GM19193 (cell line): Measurements from ENCODE around the gene SKIL.

ENCODE experiments used
- POLR2A ChIP-seq: IDR thresholded peaks from 4 replicates; pipeline ENCODE4 v1.6.1; 2011; ENCODE audit not compliant: insufficient read depth, insufficient read length; ENCODE audit errors: extremely low read depth

Gene SKIL

DNA sequence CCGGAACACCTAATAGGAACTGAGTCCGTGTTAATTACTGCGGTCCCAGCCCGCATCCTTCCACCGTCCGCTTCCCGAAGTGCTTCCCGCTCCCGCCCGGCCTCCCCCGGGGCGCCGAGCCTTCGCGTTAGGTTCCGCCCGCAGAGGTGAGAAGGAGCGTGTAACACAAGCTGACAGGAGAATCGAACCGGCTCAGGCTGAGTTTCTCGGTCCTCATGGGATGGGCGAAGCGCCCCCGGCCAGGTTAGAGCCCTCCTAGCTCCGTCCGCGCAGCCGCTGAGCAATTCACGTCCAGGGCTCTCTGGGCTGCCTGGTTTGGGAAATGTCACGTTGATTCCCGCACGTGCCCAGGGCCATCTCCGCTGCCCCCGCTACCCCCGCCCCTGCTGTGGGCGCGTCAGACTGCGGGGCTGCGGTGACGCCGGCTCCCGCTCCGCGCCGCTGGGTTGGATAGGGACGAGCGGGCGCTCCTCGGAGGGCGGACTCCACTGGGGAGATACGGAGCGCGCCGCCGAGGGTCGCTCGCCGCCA, 62.1 kb downstream of the SKIL start:
- TF ChIP-seq POLR2A = no peak

DNA sequence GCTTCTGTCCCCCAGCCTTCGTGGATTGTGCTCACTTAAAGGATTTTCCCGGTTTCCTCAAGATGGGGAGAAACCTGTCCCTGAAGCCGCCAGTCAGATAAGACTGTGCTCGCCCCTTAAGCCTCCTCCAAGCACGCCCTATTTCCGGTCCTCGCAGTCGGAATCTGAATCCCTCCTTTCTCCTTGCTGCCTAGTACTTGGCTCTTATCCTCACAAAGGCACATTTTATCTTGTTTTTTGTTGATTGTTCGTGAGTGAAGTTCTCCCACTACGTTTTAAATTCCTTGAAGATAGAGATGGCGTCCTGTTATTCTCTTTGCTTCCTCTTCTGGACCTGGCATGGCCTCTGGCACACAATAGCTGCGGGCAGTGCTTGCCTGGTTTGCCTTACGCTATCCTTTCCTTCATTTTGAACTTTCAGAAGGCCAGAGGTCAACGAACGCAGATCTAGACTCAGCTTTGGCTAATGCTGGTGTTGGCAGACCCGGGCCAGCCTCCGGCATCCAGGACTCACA, 62.8 kb downstream of the SKIL start:
- TF ChIP-seq POLR2A = no peak

DNA sequence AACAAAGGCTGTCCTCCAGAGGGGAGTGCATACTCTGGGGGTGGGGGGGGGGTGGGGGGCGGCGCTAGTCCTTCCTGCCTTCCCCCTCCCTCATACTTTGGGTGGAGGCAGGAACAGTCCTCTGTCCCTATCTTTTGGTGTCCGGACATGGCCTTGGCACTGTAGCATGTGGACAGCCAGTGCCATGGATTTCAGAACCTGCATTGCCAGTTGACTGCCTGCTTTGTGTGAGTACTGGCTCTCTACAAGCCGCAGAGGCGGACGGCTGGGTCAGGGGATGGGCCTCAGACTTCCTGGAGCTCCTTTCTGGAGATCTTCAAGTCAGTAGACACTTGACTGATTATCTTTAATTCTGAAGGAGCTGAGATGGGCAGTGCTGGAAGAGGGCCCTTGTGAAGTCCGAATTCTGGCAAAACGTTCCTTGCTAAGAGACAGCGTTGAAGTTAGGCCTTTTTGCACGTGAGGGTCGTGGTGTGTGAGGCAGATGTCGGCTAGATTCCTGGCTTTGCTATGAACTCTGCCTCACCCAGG, 63.7 kb downstream of the SKIL start:
- no peak for TF ChIP-seq POLR2A

DNA sequence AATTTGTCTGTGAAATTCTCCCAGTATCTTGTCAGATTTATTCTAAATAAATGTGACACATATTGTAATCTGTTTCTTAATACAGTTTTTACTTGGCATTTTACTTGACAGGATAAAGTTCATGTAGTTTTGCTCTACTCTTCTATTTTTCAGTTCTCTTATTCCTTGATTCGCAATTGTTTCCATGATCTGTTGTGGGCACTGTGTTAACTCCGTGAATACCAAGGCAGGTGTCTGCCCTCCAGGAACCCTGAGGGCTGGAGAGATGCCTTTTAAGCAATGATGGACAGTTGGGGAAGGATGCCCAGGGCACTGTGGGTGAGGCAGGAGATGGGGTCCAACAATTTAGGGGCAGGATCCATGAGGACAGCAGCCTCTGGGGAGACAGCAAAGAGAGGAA, 64.2 kb downstream of the SKIL start:
- TF ChIP-seq POLR2A = no peak

DNA sequence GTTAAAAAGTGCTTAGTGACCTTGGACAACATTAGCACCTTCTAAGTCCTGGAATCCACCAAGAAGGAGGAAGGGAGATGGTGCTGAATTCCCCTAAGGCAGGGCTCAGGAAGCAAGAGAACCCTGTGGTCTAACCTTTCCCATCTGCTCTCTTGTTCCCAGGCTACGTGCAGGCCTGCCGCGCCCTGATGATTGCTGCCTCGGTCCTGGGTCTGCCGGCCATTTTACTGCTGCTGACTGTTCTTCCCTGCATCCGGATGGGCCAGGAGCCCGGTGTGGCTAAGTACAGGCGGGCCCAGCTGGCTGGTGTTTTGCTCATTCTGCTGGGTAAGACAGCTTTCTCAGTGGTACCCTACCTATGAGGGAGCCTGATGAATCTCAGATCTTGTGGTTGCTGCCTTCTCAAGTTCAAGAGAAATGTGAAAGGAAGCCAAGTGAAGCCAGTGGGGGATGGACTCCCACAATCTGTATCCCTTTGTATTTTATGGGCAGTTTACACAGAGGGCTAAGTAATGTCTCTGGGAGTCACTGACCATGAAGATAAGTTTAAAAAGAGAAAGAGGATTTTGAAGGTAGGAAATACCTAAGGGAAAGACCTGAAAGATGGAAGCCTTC, 65.6 kb downstream of the SKIL start:
- TF ChIP-seq POLR2A = no peak

DNA sequence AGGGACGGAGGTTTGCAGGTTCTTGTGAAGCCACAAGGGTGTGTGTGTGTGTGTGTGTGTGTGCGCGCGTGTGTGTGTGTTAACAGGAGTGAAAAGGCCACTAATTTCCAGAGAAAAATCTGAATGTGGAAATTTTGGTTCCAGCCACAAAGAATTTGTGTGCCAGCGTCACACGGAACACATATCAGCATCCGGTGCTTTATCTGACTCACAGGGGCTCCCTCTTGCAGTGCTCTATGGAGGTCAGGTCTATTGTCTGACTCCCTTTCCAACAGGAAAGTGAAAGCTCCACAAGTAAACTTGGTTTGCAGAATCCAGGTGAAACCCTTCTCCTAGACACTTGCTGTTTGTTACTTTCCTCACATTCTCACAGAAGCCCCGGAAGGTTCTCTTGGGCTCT, 67.4 kb downstream of the SKIL start:
- TF ChIP-seq POLR2A = no peak

DNA sequence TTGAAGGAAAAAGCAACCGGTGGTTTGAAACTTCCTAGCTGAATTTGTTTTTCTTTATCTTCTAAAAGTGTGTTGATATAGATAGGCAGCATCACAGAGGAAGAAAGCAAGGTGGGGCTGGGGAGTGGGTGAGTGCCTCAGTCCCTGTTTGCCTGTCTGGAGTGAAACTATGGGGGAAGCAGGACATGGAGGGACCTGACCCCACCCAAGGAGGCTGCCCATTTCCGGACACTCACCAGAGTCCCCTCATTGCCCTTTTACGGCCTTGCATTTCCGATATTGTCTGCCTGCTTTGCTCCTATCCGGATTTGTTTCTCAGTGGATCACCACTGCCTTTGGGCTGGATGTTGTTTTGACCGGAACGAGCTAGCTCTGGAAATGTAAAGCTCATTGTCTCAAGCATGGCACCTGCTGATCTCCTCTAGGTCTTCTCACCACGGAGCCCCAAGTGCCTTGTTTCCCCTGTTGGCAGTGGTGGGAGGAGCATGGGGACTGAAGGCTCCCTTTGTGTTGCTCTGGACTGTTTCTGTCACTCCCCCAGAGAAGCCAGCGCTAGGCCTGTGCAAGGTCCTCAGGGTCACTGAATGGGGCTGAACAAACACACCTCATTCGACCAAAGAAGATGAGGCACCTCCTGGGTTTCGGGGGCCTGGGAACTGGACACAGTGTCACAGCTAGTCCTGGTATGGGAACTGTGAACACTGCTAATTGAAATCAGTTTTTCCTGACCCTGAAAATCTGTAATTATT, 68.2 kb downstream of the SKIL start:
- no peak for TF ChIP-seq POLR2A

DNA sequence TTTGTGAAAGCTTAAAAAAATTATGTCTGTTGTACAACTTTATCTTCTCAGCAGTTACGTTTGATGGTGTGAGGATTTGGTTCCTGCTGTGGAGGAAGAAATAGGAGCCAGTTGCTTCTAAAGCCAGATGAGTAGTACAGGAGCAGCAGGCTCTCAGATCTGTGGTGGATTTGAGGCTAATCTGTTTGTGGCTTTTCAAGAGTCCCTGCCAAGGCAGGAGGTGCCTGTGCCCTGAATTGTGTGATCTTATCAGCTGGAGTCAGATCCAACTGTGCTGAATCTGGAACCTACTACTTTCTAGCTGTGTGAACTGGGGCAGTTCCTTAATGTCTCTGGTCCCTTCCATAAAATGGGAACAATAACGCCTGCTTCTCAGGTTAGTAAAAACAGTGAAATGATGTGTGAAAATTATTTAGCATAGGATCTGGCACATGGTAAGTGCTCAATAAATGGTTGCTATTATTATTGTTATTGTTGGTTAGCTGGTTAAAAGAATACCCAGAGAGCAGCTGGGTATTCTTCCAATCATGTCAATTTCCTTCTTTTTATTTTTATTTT, 68.8 kb downstream of the SKIL start:
- no peak for TF ChIP-seq POLR2A

DNA sequence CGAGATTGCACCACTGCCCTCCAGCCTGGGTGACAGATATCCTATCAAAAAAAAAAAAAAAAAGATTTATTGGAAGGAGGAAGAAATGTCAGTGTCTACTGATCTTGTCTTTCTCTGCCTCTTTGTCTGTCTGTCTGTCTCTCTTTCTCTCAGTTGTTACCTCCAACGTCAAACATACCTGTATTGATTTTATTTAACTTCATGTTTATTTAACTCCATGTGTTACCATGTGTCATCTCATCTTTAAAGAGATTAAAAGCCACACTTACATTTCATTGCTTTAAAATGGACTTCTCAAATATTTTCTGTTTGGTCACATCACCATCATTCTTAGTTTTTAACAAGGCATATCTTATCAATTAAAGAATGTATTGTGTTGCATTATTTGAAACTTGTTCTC, 70.6 kb downstream of the SKIL start:
- TF ChIP-seq POLR2A = no peak

DNA sequence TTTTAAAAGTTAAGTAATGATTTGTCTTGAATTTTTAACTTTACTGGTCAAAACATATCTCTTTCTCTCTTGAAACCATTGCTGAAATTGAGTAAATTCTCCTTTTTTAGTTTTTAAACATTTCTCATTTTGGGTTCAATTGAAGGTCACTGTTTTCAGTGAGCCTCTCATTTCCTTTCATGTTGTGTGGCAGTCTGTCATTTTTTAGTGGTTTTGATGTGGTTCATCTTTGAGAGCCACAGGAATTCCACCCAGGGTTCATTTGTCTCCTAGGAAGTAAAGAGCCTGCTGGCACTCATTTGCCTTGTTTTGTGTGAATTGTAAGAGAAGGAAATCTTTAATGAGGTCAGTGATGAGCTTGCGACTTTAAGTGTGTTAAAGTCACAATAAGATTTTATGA, 71.5 kb downstream of the SKIL start:
- no peak for TF ChIP-seq POLR2A

DNA sequence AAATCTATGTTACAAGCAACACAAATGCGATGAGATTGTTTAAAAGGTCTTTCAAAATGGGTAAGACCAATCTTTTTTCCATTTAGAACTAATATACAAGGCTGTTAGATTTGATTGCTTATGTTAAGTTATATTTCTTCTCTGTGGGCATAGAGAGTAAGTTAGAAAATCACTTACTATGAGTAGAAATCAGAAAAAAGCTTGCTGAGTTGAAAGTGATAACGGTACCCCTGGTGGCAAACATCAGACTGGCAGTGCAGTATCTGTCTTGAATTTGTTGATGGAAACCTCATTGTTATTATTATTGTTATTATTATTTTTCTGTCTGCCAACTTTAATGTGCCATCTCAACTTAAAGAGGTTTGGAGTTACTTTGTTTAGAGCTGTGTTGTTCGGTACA, 73.5 kb downstream of the SKIL start:
- TF ChIP-seq POLR2A = no peak

DNA sequence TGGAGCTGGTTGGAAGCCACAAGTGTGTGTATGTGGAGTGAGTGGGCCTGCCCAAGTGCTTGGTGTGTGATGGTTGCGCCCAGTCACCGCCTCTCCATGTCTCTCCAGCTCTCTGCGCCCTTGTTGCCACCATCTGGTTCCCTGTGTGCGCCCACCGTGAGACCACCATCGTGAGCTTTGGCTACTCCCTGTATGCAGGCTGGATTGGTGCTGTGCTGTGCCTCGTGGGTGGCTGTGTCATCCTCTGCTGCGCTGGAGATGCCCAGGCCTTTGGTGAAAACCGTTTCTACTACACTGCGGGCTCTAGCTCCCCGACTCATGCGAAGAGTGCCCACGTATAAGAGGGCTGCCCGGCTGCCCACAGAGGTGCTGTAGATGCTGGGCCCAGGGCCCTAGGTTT, 74.9 kb downstream of the SKIL start:
- no peak for TF ChIP-seq POLR2A

DNA sequence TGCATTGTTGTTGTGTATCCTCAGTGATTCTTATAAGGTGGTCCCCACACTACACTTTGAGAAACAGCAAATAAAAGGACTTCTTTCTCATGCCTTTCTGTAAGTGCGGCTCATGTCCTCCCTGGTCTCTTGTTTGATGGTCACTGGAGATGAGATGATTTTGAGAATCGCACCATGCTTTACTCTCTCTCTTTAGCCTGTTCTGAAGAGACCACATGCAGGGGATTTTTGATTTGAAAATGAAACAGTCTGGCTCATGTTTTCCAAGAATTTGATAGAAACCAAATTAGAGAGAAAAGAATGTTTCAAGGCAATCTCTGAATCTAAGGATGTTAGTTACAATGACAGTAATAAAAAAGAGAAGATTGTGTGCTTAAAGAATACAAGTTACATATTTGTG, 79.2 kb downstream of the SKIL start:
- no peak for TF ChIP-seq POLR2A

DNA sequence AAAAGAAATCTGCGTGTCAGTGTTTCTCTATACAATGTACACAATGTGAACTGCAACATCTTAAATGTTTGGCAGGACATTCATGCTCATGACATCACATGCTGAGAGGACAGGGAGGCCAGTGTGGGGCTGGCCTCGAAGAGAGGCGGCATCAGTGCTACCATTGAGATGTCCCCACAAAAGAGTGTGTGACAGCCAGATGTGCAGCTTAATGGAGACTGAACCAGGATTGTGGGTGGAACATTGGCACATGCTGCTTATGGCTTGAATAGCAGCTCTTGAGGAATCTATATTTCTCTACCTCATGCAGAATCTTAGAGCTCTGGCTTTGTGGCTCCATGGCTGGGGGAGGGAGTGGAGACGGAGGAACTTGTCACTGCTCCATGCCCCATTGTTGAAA, 79.7 kb downstream of the SKIL start:
- no peak for TF ChIP-seq POLR2A

DNA sequence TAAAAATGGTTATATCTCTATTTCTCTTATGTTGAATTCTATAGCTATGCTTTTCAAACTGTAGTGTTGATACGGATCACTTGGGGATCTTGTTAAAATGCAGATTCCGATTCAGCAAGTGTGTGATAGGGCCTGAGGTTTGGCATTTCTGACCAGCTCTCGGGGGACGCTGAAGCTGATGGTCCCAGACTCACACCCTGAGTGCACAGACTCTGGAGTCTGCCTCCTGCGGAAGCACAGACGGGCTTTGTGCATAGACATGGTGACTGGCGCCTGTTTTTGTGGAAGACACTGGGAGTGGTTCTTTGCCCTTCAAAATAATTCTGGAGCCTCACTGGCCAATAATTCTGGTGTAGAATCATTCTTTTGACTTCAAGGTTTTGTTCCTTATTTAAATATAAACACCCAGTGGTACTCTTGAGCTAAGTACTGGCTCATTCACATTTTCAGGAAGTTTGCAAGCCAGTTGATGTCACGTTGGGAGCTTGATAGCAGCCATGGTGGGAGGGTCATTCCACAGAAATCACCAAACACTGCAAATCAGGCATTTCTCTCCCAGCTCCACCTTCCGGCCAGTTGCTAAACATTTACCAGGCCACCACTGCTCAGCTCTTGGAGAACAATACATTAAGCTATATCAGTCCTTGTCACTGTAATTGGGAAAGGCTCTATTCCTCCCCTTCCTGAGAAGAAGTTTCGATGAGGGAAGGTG, 80.3 kb downstream of the SKIL start:
- no peak for TF ChIP-seq POLR2A
